CD14-positive monocyte (primary cell): Measurements from ENCODE around the gene CEACAM18. TPM values are rescaled to one million over a fixed set of nuclear protein-coding genes. Genes with fewer than 3 reads are reported as not detected.

Experiments
- DNase-seq, 3 donors: peaks; one replicate each; pipeline ENCODE4 v3.0.0-alpha.2; 2011 to 2022
- H2AFZ ChIP-seq: 2 replicates; pipeline ENCODE4 v1.6.0; 2012; ENCODE audit warnings: mild to moderate bottlenecking, low read depth, low read length, inconsistent platforms; ENCODE audit not compliant: insufficient read depth, poor library complexity, severe bottlenecking
- H3K27ac ChIP-seq, 2 donors: 1 replicate in 1 of 2; 2 replicates in 1 of 2; pipeline ENCODE4 v1.5.1; 2012 to 2013; ENCODE audit warnings: low read length in 2 of 2, control low read depth in 1 of 2, inconsistent platforms in 1 of 2, low read depth in 1 of 2, mild to moderate bottlenecking in 1 of 2
- H3K27me3 ChIP-seq, 2 donors: one replicate each; pipeline versions ENCODE4 v1.6.0 to v1.6.1; 2011 to 2013; ENCODE audit warnings: low read length in 2 of 2; ENCODE audit not compliant: control insufficient read depth in 2 of 2, insufficient read depth in 2 of 2
- H3K36me3 ChIP-seq, 2 donors: replicated peaks in 1 of 2; 1 replicate in 1 of 2; 2 replicates in 1 of 2; pipeline versions ENCODE4 v1.5.1 to v1.6.1; 2012 to 2013; ENCODE audit warnings: low read length in 2 of 2, control low read depth in 1 of 2, inconsistent platforms in 1 of 2, mild to moderate bottlenecking in 1 of 2; ENCODE audit not compliant: insufficient read depth in 2 of 2, control insufficient read depth in 1 of 2
- H3K4me1 ChIP-seq, 2 donors: 1 replicate in 1 of 2; 2 replicates in 1 of 2; pipeline versions ENCODE4 v1.5.1 to v1.6.1; 2012 to 2013; ENCODE audit warnings: low read length in 2 of 2, control low read depth in 1 of 2, inconsistent platforms in 1 of 2, mild to moderate bottlenecking in 1 of 2, moderate library complexity in 1 of 2; ENCODE audit not compliant: insufficient read depth in 2 of 2, control insufficient read depth in 1 of 2
- H3K4me2 ChIP-seq: replicated peaks from 2 replicates; pipeline ENCODE3; 2012; ENCODE audit warnings: low read length, moderate library complexity, mild to moderate bottlenecking; ENCODE audit not compliant: poor library complexity, severe bottlenecking; ENCODE audit errors: extremely low read depth
- H3K4me3 ChIP-seq, 3 experiments: fragments of 200-600 bp in 1 of 3; sonication (generic) in 1 of 3; replicated peaks in 1 of 3; 1 replicate in 2 of 3; 2 replicates in 1 of 3; pipeline ENCODE4 v1.5.1; 2011 to 2013; ENCODE audit warnings: low read length in 3 of 3, mild to moderate bottlenecking in 3 of 3, control low read depth in 2 of 3, low read depth in 2 of 3, inconsistent platforms in 1 of 3, moderate library complexity in 1 of 3
- H3K79me2 ChIP-seq: 2 replicates; pipeline ENCODE4 v1.6.0; 2012; ENCODE audit warnings: mild to moderate bottlenecking, control low read depth, inconsistent platforms, low read length, moderate library complexity; ENCODE audit not compliant: insufficient read depth
- H3K9ac ChIP-seq: 2 replicates; pipeline ENCODE4 v1.6.0; 2017; ENCODE audit warnings: low read length, mild to moderate bottlenecking; ENCODE audit not compliant: insufficient read depth, poor library complexity, severe bottlenecking
- H3K9me3 ChIP-seq, 2 donors: replicated peaks in 1 of 2; 1 replicate in 1 of 2; 2 replicates in 1 of 2; pipeline versions ENCODE4 v1.5.1 to v1.6.1; 2012 to 2013; ENCODE audit warnings: low read length in 2 of 2, control low read depth in 1 of 2; ENCODE audit not compliant: control insufficient read depth in 1 of 2, insufficient read depth in 1 of 2
- H4K20me1 ChIP-seq: 2 replicates; pipeline ENCODE4 v1.6.0; 2012; ENCODE audit warnings: mild to moderate bottlenecking, low read length, control low read depth, moderate library complexity; ENCODE audit not compliant: insufficient read depth
- H3K27ac Mint-ChIP-seq, 7 donors: one replicate each; pipeline ENCODE4 v1.8.0; 2020; ENCODE audit warnings: mild to moderate bottlenecking in 7 of 7, mixed read lengths in 7 of 7, moderate library complexity in 6 of 7, inconsistent platforms in 2 of 7
- H3K27me3 Mint-ChIP-seq, 3 donors: one replicate each; pipeline ENCODE4 v1.8.0; 2021 to 2022; ENCODE audit warnings: low read depth in 3 of 3, mild to moderate bottlenecking in 3 of 3, mixed read lengths in 3 of 3, moderate library complexity in 3 of 3, inconsistent platforms in 1 of 3
- H3K36me3 Mint-ChIP-seq, 2 donors: one replicate each; pipeline ENCODE4 v1.8.0; 2020; ENCODE audit warnings: mixed read lengths in 2 of 2, inconsistent platforms in 1 of 2, mild to moderate bottlenecking in 1 of 2
- H3K4me1 Mint-ChIP-seq: one replicate; pipeline ENCODE4 v1.8.0; 2020; ENCODE audit warnings: mild to moderate bottlenecking, mixed read lengths
- H3K4me3 Mint-ChIP-seq, 2 donors: one replicate each; pipeline ENCODE4 v1.8.0; 2020; ENCODE audit warnings: mild to moderate bottlenecking in 2 of 2, mixed read lengths in 2 of 2, moderate library complexity in 1 of 2
- H3K9me3 Mint-ChIP-seq, 7 donors: one replicate each; pipeline ENCODE4 v1.8.0; 2020 to 2022; ENCODE audit warnings: mixed read lengths in 7 of 7, mild to moderate bottlenecking in 6 of 7, moderate library complexity in 6 of 7, inconsistent platforms in 2 of 7
- CTCF ChIP-seq: fragments of 200-600 bp; IDR thresholded peaks from one replicate; pipeline ENCODE4 v1.8.0; 2022; ENCODE audit warnings: antibody characterized with exemption, mild to moderate bottlenecking
- WGBS: methylation state at CpG from one replicate; pipeline ENCODE4 v1.1.5; 2013; ENCODE audit warnings: missing lambda C conversion rate; ENCODE audit not compliant: insufficient coverage; 5-methylcytosine and 5-hydroxymethylcytosine counted together
- intact Hi-C, 2 donors: fragments of 100-400 bp; cut with micrococcal nuclease; formaldehyde crosslinking; loops; one replicate each; pipeline versions ENCODE4 v1.15.0 to v1.15.1; 2023
- polyA plus RNA-seq, 3 donors: library from polyadenylated mRNA; depleted of rRNA in 1 of 3; unstranded in 2 of 3; stranded (reverse) in 1 of 3; fragments of 300-500 nt in 2 of 3; fragments of >200 nt in 1 of 3; fragmentation: Illumina TruSeq in 2 of 3; gene quantifications; 1 replicate in 2 of 3; 2 replicates in 1 of 3; pipeline ENCODE4 v1.2.3, GENCODE V29; 2012 to 2021

Gene CEACAM18
- polyA plus RNA-seq, 3 donors, result not detected

- Histone ChIP-seq H3K36me3 (no peaks in the 10 kb centered on the region), H4K20me1 (no peaks in the 10 kb centered on the region), H3K9me3 (peaks cover 8 to 13% of the 10 kb centered on the region in 2 donors), H3K4me3 (peak within 1 kb of the TSS in 1 of 3 experiments; percentile 66), H3K9ac (peak within 1 kb of the TSS; percentile 25), H2AFZ (no peak within 1 kb of the TSS), H3K79me2 (peaks cover 34% of the 10 kb centered on the region), H3K4me1 (peaks cover 64 to 74% of the 10 kb centered on the region in 2 donors), H3K27me3 (no peaks in the 10 kb centered on the region), H3K4me2 (peak within 1 kb of the TSS; percentile 68), H3K27ac (peak within 1 kb of the TSS in 1 of 2 donors; percentile 62)
- intact Hi-C loops, result loop anchor here in 1 of 2 donors (10.0 kb wide), 1 partner anchor 107 kb away; the partner anchor contains the start of gene C19orf84
- peaks cover 0 to 2% (median 0%) of the 10 kb centered on the region in 3 donors for H3K27me3 Mint-ChIP-seq
- H3K9me3 Mint-ChIP-seq, result peaks cover 9 to 18% (median 13%) of the 10 kb centered on the region in 7 donors
- H3K4me3 Mint-ChIP-seq, result peak within 1 kb of the TSS; percentile 58 to 84
- 0% methylated on average over 2 of the region's 12 CpGs for WGBS
- peaks cover 71% of the 10 kb centered on the region for H3K4me1 Mint-ChIP-seq
- TF ChIP-seq CTCF, result no peak
- H3K27ac Mint-ChIP-seq, result peak within 1 kb of the TSS; percentile 75 to 95 (median 92)
- DNase-seq, result peak; percentile 75 to 88 (median 84)
- H3K36me3 Mint-ChIP-seq, result peaks cover 21 to 41% of the 10 kb centered on the region in 2 donors
Observed at GRCh38 chr19:51501594-51502263, 23.4 kb downstream of the CEACAM18 start, which contains the start of gene SIGLEC12. SIGLEC12 (minus strand) TSS chr19:51501800; CDS start chr19:51501733, 67 bp downstream.

DNA sequence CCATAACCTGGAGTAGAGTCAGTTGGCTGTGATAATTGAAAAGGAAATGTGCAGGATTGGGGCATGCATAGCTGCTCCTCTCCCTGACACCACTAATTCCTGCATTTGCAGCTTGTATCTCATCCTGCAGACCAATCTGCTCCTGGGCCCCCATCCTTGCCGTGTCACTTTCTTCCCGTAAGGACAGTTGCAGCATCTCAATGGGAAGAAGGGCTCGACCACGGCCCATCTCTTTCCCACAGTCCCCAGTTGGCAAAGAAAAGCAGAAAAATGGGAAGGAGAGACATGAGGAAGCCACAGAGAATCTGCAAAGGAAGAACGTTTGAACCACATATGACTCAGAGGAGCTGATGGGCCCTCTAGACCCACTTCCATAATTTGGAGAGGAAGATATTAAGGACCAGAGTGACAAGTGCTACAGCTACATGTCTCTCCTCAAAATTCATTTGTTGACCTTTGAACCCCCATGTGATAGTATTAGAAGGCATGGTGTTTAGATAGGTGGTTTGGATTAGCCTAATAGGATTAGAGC lies 25.0 kb downstream of the CEACAM18 start:
- H2AFZ ChIP-seq, result no peak overlapping the region
- H3K36me3 ChIP-seq, result no peaks in the 10 kb centered on the region
- intact Hi-C loops, result loop anchor here in 1 of 2 donors (10.0 kb wide), 1 partner anchor 109 kb away; the partner anchor contains the start of gene C19orf84
- Mint-ChIP-seq H3K36me3 (peaks cover 11 to 31% of the 10 kb centered on the region in 2 donors), H3K27me3 (peaks cover 0 to 2% (median 0%) of the 10 kb centered on the region in 3 donors), H3K9me3 (peaks cover 9 to 18% (median 13%) of the 10 kb centered on the region in 7 donors), H3K4me3 (peak overlapping the region in 1 of 2 donors; percentile 83), H3K4me1 (peaks cover 83% of the 10 kb centered on the region), H3K27ac (peak overlapping the region; percentile 77 to 95 (median 92))
- peaks cover 34% of the 10 kb centered on the region for H3K79me2 ChIP-seq
- H3K4me1 ChIP-seq, result peaks cover 79 to 90% of the 10 kb centered on the region in 2 donors
- no peaks in the 10 kb centered on the region for H4K20me1 ChIP-seq
- peak overlapping the region; percentile 68 for H3K4me2 ChIP-seq
- H3K9me3 ChIP-seq, result peaks cover 8 to 13% of the 10 kb centered on the region in 2 donors
- peak overlapping the region in 1 of 3 experiments; percentile 66 for H3K4me3 ChIP-seq
- WGBS, result 0% methylated on average over 4 of the region's 5 CpGs
- no peaks in the 10 kb centered on the region for H3K27me3 ChIP-seq
- TF ChIP-seq CTCF, result no peak
- no peak overlapping the region for H3K9ac ChIP-seq
- peak; percentile 61 to 88 (median 87) for DNase-seq
- peak overlapping the region in 1 of 2 donors; percentile 60 for H3K27ac ChIP-seq
